HG03095 (cell line): ENCODE results near the gene CACNA1C.

ENCODE experiments used
- ATAC-seq: cut with Tn5 transposase; IDR thresholded peaks from one replicate; pipeline ENCODE4 v1.9.1; 2021; ENCODE audit warnings: moderate library complexity; ENCODE audit not compliant: unreplicated experiment

The CACNA1C gene

DNA sequence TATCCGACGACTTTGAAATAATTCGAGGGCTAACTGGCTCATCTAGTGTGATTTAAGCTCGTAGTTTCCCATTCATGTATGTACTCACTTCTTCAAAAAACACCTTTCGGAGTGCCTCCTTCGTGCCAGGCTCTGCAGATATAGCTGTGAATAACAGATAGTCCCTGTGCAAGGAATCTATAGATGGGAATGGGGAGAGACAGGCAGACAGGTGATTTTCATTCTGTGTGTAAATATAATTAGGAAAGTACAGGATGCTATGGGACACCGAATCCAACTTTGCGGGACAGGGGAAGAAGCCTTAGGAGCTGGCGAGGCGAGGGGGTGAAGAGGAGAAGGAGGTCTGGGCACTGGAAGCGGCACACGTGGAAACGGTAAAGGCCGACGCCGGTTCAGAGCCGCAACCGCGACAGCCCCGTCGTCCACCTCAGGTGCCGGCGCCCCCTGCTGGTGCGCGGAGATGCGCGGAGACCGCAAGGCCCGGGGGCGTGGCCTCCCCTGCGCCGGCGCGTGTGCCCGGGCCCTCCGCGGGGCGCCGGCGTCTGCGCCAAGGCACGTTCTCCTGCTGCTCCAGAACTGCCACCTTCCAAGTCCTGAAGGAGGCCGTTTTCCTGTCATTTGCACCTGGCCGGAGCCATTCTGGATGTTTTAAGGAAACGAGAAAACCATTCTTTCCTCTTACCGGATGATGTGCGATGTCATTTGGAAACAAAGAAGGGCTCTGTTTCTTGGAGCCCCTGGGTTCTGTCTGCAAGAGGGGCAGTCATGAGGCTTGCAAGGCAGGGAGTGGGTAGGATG is 18.0 kb upstream of the CACNA1C start:
- peak; percentile 91 for ATAC-seq

DNA sequence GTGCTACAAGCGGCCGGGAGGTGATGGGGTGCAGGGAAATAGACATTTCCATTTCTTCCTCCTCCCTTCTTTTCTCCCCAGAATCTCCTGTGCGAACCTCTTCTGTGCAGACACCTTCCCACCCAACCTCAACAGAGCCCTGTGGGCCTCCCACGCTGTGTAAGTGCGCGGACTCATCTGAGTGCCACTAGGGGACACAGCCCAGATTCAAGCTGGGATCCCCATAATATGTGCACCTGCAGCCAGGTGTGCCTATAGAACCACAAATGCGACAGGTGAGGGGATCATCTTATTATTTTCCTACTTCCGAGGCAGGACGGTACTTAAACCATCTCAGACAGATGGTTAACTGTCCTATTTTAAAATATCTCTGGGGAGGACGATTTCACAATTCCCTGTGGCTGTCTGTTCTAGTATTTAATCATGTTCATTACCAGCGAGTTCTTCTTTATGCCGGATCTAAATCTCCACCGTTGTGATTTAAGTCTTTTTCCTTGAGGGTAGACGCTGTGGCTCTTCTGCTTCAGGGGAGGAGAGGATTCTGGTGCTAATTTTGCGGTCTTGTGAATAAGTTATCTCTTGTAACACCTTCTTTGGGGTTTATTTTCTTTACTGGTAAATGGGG is 17.2 kb upstream of the CACNA1C start:
- no peak for ATAC-seq

DNA sequence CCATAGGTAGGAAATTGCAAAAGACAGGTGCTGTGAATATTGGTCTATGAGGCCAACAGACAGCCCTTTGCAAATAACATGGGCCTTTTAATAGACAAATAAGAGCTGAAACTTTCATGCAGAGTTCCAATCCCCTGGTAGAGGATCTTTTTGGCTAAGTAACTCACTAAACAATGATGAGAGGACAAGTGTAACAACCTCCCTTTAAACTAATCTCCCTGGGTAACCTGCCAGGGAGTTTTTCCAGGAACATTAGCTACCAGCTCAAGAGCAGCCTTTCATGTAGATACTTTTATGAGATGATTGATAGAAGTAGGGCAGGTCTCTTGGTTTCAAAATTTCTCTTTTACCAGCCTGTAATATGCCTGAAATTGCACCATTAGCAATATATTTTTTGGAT is 13.8 kb upstream of the CACNA1C start:
- ATAC-seq: no peak

DNA sequence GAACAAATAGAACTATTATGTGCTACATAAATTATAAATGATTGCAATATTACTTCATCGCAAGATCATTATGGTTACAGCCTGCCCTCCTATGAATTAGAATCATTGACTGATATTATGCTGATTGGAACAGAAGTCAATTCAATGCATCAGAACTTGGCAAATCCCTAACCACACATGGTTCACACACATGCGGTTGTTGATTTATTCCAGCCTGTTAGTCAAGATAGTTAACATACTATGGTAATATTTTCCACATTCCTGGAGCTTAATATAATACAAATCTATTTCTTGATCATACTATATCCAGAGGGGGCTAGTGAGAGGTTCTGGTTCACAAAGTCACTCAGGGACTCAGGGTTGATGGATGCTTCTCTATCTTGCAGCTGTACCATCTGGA is 9.7 kb upstream of the CACNA1C start:
- ATAC-seq: no peak

DNA sequence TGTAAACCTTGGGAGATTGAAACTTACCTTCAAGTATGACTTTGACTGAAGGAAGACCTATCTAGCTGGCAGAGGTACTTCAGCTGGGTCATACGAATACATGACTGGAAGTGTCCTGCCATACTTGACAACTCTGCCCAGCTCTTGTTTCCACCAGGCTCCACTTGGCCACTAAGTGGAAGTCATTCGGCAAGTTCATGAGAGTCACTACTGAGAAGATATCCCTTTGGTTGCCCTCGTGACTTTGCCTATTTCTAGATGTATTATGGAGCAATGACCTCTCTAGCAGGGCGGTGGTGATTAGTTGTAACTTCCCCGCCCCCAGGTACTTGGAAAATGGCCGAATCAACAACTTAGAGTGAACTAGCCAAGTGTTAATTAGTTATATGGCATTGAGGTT is 8.6 kb upstream of the CACNA1C start:
- no peak for ATAC-seq

DNA sequence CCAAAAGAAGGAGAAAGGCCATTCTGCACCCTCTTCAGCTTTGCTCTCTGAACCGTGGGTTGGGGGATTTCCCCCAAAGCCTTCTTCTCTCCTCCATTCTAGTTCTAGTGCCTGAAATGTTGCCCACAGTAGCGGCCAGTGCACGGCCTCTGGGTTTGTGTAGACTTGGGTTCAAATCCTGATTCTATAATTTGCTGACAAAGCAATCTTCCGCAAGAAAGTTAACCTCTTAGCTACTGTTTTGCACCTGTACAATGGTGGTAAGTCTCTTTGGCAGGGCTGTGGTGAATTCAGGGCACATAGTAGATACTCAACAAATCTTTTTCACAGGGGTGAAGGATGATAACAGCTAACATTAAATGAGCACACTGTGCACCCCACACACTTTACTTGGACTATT is 5.8 kb upstream of the CACNA1C start:
- ATAC-seq: no peak

DNA sequence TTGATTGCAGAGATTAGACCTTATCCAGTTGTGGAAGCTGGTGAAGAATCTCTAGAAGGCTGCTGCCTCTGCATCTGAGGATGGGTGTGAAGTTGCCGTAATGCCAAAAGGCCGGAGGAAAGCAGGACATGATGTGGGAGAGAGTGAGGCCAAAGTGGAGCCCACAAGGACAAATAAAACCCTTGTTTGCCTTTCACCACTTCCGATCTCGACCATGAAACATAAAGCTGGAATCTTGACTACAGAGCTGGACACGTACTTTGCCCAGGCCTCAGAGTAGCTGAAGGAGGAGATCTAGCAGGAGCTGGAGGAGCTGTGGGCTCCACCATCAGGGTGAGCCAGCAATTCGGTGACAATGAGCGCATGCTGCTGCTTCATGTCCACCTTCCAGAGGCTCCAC is 5.0 kb upstream of the CACNA1C start:
- no peak for ATAC-seq

DNA sequence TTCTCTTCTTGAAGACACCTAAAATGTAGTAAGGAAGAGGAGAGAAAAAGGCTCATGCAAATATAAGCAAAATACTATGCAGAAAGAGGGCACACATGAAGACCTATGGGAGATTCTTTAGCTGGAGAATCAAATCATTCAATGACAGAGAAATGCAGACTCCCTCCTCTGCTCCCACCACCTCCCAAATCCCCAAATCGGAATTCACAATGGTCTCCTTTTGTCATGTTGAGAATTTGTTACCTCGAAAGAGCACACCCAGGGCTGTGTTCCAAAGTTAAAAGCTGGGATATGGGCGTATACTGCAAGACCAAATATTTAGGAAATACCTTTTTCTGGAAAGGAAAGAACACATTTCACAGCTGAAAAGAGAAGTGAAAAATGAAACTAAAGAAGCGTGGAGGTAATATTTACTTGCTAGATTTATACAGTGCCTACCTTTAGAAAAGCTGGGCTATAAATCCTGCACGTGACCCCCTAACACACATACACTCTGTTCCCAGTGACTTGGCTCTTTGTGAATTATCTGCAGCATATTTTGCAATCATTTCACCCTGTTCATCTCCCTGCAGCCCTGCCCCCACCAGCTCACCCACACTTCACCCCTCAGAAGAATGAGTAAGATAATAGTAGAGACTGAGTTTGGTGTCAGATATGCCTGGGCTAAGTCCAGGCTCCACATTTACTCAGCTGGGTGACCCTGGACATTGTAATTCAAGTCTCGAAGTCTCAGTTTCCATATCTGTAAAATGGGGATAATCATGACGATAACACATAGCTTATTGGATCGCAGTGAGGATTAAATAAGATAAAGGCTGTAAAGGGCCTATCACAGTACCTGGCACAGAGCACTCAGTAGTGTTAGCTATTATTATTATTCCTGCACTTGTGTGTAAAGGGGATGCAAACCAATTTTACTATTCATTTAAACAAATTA is 2.9 kb upstream of the CACNA1C start:
- ATAC-seq: no peak

DNA sequence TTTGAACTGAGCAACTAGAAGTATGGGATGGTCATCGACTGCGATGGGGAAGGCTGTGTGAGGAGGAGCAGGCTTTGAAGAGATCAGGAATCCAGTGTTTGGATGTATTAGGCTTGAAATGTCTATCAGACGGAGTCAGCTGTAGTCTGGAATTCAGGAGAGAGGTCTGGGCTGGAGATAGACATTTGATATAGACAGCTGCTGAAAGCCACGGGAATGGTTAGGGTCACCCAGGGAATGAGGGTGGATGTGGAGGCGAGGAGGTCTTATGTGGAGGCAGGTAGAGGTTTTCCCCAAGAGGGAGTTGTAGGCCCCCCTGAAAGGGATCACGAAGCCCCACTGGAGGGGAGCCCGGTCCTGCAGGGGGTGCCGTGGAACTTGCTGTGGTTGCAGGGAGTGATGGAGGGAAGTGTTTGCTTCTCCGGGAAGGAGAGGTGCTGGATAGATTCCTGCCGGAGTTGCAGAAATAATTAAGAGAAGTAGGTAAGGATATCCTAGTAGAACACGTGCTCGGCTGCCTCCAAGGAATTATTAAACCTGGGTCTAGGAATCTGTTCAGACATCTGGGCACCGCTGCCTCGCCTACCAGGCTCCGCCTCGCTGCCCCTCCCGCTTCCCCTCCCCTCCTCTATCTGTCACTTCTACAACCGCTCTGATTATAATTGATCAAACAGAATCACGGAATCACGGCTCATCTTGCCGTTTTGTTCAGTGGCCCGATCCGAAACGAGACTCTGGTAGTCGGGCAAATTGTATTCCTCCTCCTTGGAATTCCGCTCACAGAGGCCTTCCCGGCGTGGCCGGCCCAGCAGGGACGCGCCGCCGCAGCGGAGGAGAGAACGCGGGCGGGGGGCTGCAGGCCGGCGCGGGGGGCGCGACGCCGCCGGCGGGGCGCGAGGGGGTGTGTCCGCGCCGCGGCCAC is 826 bp upstream of the CACNA1C start:
- ATAC-seq: no peak

DNA sequence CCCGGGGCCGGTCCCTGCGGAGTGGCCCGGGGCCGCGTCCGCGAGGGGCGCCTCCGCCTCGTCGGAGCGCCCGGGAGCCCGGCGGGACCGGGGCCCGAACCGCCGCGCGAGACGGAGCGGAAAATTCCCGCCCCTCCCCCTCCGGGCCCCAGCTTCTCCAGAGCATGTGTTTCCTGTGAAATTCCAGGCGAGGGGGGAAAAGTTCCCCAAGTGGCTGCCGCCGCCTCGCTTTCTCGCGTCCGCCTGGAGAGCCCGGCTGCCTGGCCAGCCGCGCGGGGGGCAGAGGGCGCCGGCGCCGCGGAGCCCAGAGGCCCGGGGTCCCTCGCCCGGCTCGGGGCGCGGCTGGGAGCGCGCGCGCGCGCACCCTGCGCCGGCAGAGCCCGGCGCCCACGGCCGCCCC is 904 bp downstream of the CACNA1C start:
- no peak for ATAC-seq

DNA sequence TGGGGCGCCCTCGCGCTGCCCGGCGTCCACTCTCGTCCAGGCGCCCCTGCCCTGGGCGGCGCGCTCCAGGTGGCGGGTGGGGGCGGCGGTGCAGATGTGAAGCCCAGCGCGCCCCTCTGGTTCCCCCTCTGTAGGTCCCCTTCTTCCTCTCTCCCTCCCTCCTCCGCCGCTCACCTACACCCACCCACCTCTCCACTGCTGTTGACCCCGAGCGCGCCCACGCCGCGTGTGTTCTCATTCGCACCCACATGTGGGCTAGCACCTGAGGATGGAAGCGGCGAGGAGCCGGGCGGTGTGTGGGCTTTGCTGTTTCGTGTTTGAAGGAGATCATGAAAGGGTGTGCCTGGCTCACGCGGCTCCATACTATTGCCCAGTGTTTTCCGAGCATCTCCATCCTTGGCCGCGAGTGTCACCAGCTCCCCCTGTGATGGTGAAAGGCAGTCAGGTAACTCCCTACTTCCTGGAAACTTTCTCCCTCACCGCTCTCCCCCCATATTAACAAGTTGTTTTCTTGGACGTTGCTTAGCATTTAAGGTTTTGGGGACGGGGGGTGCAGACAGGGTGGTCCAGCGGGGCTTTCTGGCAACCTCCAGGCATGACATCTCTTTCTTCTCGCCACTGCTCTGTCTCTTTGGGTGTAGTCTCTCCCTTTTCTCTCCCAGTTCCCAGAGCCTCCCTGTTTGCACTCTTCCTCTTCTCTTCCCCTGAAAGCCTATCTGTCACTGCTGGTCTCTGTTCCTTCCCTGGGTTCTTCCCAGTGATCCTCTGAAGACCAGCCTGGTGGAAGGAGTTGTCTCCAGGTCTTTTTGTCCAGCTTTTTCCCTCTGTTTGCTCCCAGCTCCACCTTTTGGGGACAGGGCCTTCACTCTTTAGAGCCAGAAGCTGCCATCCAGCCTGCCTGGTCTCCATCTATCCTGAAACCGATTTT is 1.6 kb downstream of the CACNA1C start:
- ATAC-seq: no peak

DNA sequence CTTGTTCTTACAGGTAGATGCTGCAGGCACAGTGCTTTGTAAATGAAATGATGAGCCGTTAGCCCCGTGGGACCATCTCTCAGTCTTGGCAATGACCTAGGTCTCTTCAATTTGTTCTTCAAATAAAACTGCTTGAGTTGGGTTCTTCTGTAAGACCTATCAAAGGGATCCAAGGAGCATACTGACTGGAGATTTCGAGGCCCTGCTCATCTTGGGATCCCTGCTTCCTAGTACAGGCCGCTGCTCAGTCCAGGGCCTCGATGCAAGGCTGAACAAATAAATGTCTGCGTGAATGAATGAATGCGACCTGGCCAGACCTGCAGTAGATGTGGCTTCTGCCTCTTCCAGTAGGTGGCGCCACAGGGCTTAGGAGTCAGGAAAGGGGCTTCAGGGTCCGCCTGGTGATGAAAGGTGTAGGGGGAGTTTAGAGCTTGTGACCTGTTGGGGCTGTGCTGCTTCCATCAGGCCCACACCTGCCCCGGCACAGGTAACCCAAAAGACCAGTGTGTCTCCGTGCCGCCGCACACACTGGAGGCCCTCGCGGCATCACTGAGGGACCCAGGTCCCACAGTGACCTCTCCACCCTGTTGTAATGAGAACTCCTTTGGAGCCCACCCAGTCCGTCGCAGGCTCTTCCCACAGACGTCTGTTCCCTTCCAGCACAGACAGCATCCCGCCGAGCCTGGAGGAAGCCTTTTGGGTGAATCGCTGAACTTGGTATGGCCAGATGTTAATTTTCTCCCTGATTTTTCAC is 4.4 kb downstream of the CACNA1C start:
- no peak for ATAC-seq

DNA sequence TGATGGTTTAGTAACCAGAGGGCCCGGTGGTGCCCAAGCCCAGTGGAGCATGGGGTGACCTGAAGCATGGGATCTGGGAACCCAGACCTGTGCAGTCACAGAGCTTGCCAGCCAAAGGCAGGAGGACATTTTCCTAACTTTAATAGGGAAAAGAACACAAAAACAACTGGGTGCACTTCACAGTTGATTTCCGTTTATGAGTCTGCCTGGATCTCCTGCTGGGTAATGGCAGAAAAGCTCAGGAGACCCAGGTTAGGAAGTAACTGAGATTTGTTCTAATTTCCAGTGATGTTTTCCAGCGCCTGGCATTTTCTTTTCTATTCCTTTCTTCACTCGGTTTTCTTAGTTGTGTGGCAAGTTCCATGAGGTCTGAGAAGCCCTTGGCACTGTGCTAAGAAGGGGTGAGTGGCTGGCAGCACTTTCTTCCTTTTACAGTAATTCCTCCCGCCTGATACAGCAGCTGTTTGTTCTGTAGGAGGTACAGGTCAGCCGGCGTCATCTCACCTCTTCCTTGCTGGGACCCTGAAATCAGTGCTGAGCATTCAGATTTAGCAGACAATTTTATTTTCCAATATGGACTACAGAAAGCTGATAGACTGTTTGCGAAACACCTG is 5.1 kb downstream of the CACNA1C start:
- no peak for ATAC-seq

DNA sequence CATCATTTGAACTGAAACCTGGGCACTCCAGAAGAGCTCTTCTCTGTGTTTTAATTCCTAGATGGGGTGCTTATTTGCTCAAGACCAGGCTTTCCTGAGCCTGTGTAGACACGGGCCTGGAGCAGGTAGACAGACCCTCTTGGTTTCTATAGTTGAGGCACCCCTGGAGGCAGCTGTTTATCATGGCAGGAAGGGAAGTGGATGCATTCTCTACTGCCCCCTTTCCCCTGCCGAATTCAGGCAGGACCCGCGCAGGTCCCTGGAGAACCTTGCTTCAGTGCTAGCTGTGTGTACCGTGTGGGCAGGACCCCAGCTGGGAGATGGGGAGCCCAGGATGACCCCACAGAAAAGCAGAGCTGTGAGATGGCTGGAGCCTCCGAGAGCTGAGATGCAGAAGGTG is 6.0 kb downstream of the CACNA1C start:
- ATAC-seq: no peak

DNA sequence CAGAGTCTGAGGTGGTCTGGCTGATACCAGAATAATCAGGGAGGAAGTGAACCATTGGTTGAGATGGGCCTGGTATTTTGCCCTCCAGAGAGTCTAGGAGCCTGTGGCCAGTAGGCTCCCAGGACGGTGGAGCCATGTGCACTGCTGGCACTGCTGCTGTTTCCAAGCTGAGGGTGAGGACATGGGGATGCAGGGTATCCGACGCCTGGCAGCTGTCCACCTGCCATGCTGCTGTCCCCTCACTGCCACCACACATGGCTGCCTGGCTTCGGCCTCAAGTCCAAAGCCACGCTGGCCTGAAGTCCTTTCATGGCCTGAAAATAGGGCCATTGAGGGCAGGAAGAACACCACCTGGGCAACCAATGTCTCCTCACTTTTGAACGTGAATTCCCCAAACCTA is 8.6 kb downstream of the CACNA1C start:
- ATAC-seq: no peak

DNA sequence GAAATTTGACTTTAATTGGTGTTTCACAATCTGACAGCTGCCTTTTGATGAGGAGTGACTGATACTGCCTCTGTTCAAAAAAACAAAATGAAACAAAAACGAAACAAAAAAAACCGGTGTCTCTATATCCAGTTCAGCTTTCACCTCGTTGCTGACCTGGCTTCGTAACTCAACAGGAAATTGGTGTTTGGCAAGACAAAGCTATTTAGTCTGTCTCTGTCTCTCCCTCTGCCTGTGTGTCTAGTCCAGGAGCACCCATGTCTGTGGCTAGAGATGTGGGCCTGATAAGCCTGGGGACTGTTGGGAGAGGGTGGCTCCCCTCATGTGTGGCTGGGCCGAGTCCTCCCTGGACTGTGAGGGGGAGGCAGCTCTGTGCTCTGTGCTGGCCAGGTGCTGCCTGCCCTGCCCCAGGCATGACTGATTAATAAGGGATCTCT is 11.3 kb downstream of the CACNA1C start:
- peak; percentile 60 for ATAC-seq

DNA sequence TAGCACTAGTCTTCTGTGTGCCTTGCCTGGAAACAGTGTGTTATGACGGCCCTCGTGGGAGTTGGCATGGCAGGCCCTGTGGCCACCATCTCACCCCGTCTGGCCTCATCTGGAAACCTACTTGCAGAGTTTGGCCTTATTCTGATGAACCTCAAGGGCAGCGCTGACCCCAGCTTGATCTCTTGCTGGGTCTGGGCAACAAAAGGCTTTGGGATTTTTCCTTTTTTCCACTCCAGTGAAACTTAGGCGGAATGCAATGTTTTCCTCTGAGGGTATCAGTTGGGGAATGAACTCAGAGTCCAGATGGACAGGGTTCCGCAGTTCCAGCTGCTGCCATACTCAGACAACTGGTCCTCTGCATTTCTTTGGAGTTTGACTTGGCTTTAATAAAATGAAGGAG is 15.9 kb downstream of the CACNA1C start:
- no peak for ATAC-seq

DNA sequence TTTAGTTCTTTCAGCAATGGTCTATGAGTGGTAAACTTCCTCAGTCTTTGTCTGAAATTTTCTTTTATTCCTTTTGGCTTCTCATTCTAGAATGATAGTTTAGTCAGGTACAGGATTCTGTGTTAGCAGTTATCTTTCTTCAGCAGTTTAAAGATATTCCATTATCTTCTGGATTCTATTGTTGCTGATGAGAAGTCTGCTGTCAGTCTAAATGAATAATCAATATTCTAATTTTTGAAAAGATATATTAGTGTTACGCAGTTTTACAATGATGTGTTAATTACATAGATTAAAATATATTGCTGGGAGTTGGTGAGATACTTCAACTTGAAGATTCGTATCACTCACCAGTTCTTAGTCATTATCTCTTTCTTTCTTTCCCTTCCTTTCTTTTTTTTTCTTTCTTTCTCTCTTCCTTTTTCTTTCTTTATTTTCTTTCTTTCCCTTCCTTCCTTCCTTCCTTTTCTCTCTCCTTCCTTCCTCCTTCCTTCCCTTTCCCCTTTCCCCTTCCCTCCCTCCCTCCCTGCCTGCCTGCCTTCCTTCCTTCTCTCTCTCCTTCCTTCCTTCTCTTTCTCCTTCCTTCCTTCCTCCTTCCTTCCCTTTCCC is 17.8 kb downstream of the CACNA1C start:
- ATAC-seq: no peak
